T-helper 2 cell treated with Interferon-gamma antibody and Interleukin-4, amounts not matched to agents 5 μg/mL and 100 μg/mL, for 36 hours (primary cell): ENCODE measurements around the gene SHBG.
A peak's percentile ranks its signal among the peaks of the same experiment; 100 is the strongest.
"Not testable (repeated sequence)": the region's sequence is repeated elsewhere in the genome, so short reads cannot be mapped to it uniquely, and the experiment has no call there.

Source experiments
- DNase-seq: peaks from one replicate; pipeline ENCODE4 v3.0.0; 2021; ENCODE audit warnings: low spot score
- H3K27ac Mint-ChIP-seq: one replicate; pipeline ENCODE4 v1.8.0; 2021; ENCODE audit warnings: mild to moderate bottlenecking, mixed read lengths
- H3K27me3 Mint-ChIP-seq: one replicate; pipeline ENCODE4 v1.8.0; 2021; ENCODE audit warnings: low read depth, mixed read lengths
- H3K36me3 Mint-ChIP-seq: one replicate; pipeline ENCODE4 v1.8.0; 2021; ENCODE audit warnings: low read depth, mixed read lengths
- H3K4me1 Mint-ChIP-seq: one replicate; pipeline ENCODE4 v1.8.0; 2021; ENCODE audit warnings: low read depth, mixed read lengths
- H3K4me3 Mint-ChIP-seq: one replicate; pipeline ENCODE4 v1.8.0; 2022; ENCODE audit warnings: mild to moderate bottlenecking, moderate library complexity, mixed read lengths
- H3K9me3 Mint-ChIP-seq: one replicate; pipeline ENCODE4 v1.8.0; 2021; ENCODE audit warnings: mixed read lengths

Gene SHBG

DNA sequence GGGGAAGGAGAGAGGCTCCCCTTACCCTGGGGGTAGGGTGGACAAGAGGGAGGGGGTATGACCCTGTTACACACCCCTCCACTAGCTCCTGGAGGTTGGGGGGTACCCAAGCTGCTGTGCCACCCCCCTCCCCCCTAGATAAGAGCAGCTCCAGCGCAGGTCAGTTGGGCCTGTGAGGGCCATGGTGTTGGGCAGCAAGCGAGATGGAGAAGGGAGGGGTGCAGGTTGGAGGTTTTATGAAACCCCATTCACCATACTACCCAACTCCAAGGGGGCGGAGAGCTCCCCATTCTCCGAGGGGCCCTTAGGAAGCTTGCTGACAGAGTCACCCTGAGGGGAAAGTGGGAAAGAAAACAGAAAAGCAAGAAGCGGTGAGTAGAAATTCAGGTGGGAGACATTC lies 38.3 kb upstream of the SHBG start:
- H3K36me3 Mint-ChIP-seq = peaks cover 44% of the 10 kb centered on the region
- H3K4me3 Mint-ChIP-seq = no peak overlapping the region
- no peaks in the 10 kb centered on the region for H3K27me3 Mint-ChIP-seq
- no peak for DNase-seq
- no peak overlapping the region for H3K27ac Mint-ChIP-seq
- peaks cover 2% of the 10 kb centered on the region for H3K4me1 Mint-ChIP-seq
- H3K9me3 Mint-ChIP-seq = no peaks in the 10 kb centered on the region

DNA sequence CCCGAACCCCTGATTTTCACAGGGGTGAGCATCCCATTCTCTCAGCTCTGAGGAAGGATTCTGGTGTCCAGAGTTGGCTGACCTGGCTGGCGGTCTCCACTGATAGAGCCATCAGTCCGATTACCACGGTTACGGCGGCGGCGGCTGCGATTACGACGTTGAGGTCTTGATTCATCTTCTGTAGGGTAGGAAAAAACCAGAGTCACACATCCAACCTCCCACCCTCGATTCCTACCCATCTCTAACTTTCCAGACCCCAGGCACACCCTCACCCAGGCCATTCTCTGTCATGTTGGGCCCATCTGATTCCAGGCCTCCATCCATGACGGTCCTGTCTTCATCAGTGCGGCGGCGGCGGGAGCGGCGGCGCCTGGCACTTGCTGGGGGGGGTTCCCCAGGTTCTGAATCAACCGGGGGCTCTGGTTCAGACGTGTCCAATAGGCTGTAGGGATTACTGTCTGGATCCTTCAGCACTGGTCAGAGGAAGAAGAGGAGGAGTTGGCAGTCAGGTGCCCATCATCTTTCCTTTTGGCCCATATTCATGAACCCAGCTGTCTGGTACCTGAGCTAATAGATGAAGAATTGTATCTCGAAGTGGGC lies 37.4 kb upstream of the SHBG start:
- Mint-ChIP-seq H3K27me3 (no peaks in the 10 kb centered on the region), H3K27ac (no peak overlapping the region), H3K4me1 (peaks cover 2% of the 10 kb centered on the region), H3K36me3 (peaks cover 43% of the 10 kb centered on the region), H3K9me3 (no peaks in the 10 kb centered on the region), H3K4me3 (no peak overlapping the region)
- no peak for DNase-seq

- no peaks in the 10 kb centered on the region for H3K9me3 Mint-ChIP-seq
- no peaks in the 10 kb centered on the region for H3K27me3 Mint-ChIP-seq
- no peak overlapping the region for H3K4me3 Mint-ChIP-seq
- H3K27ac Mint-ChIP-seq = no peak overlapping the region
- H3K4me1 Mint-ChIP-seq = peaks cover 2% of the 10 kb centered on the region
- H3K36me3 Mint-ChIP-seq = peaks cover 41% of the 10 kb centered on the region
- no peak for DNase-seq
Measured at GRCh38 chr17:7593296-7593695, 36.6 kb upstream of the SHBG start.

GRCh38 chr17:7597561-7597960 lies 32.4 kb upstream of the SHBG start:
- not testable (repeated sequence) for H3K27me3 Mint-ChIP-seq, H3K4me1 Mint-ChIP-seq, H3K27ac Mint-ChIP-seq, DNase-seq, H3K4me3 Mint-ChIP-seq, H3K9me3 Mint-ChIP-seq
- H3K36me3 Mint-ChIP-seq = peaks cover 44% of the 10 kb centered on the region

DNA sequence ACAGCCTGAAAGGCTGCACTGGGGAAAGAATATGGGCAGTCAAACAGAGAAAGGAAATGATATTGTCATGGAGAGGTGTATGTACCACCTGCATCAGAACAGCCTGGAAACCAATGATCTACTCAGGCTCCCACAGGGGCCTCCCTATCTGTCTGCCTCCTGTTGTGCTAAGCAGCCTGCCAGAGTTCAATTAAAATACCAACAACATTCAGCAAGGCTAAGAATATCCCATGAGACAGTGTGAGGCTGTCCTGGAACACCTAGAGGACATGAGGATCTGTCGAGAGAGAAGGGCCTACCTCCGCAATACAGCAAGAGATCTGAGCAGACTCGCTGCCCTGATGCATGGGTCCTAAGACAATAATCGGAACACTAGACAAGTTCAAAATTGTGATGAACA lies 23.7 kb upstream of the SHBG start:
- H3K4me1 Mint-ChIP-seq = peaks cover 14% of the 10 kb centered on the region
- H3K27ac Mint-ChIP-seq = peak overlapping the region; percentile 45
- H3K9me3 Mint-ChIP-seq = no peaks in the 10 kb centered on the region
- H3K27me3 Mint-ChIP-seq = no peaks in the 10 kb centered on the region
- no peak overlapping the region for H3K4me3 Mint-ChIP-seq
- H3K36me3 Mint-ChIP-seq = peaks cover 31% of the 10 kb centered on the region
- DNase-seq = no peak

GRCh38 chr17:7610641-7611040 lies 19.3 kb upstream of the SHBG start:
- H3K4me1 Mint-ChIP-seq = peaks cover 35% of the 10 kb centered on the region
- no peaks in the 10 kb centered on the region for H3K27me3 Mint-ChIP-seq
- peaks cover 14% of the 10 kb centered on the region for H3K36me3 Mint-ChIP-seq
- no peak overlapping the region for H3K4me3 Mint-ChIP-seq
- DNase-seq = no peak
- no peaks in the 10 kb centered on the region for H3K9me3 Mint-ChIP-seq
- no peak overlapping the region for H3K27ac Mint-ChIP-seq

GRCh38 chr17:7611635-7612293 lies 18.2 kb upstream of the SHBG start:
- Mint-ChIP-seq H3K9me3 (no peaks in the 10 kb centered on the region), H3K27ac (peak overlapping the region; percentile 51), H3K4me1 (peaks cover 29% of the 10 kb centered on the region), H3K27me3 (no peaks in the 10 kb centered on the region), H3K36me3 (peaks cover 9% of the 10 kb centered on the region), H3K4me3 (peak overlapping the region; percentile 44)
- no peak for DNase-seq

- DNase-seq = no peak
- Mint-ChIP-seq H3K4me3 (peak overlapping the region; percentile 44), H3K27me3 (no peaks in the 10 kb centered on the region), H3K9me3 (no peaks in the 10 kb centered on the region), H3K36me3 (peaks cover 9% of the 10 kb centered on the region), H3K27ac (peak overlapping the region; percentile 32), H3K4me1 (peaks cover 29% of the 10 kb centered on the region)
Measured at GRCh38 chr17:7612294-7612640, 17.7 kb upstream of the SHBG start.

- Mint-ChIP-seq H3K4me3 (peak overlapping the region; percentile 97), H3K36me3 (peaks cover 9% of the 10 kb centered on the region), H3K4me1 (peaks cover 27% of the 10 kb centered on the region), H3K9me3 (no peaks in the 10 kb centered on the region), H3K27me3 (no peaks in the 10 kb centered on the region), H3K27ac (peak overlapping the region; percentile 91)
- no peak for DNase-seq
Measured at GRCh38 chr17:7613769-7614424, 16.0 kb upstream of the SHBG start.

DNA sequence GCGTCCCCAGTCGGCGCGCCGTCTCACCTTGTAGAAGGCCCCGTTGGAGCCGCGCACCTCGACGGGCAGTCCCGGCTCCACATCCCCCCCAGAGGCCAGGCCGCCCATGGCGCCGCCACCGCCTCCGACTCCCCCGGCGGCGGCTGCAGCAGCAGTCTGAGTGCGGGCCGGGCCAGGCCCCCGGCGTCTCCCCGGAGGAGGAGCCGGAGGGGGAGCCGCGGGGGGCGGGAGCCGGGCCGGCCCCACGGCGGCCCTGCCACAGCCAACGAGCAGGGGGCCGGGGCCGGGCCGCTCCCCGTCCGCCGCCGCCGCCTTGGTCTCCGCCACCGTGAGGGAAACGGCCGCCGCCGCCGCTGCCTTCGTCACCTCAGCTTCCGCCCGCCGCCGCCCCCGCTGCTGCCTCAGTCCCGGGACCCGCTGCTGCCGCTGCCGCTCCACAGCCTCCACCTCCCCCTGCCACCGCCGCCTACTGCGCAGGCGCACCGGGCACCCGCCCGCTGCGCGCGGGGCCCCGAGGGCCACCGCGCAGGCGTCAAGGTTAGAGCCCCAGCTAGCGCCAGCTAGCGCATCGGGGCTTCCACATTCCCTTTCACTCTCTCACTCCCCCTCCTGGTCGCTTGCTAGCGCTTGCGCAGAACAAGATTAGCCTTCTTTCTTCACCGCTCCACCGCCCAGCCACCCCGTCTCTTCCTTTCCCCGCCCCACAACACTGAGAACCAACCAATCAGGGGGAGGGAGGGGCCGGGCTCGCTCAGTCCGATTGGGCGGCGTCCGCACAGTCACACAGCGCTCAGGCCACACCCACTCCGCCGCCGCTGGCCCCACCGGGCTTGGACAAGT lies 15.3 kb upstream of the SHBG start, which contains the start of gene FXR2:
Gene FXR2 (minus strand): TSS at position 473 of the 840 bp plus-strand sequence. CDS start 365 bp downstream, at position 108.
- peak within 1 kb of the TSS; percentile 91 for H3K27ac Mint-ChIP-seq
- peak; percentile 98 for DNase-seq
- peaks cover 24% of the 10 kb centered on the region for H3K4me1 Mint-ChIP-seq
- peaks cover 9% of the 10 kb centered on the region for H3K36me3 Mint-ChIP-seq
- H3K9me3 Mint-ChIP-seq = no peaks in the 10 kb centered on the region
- H3K27me3 Mint-ChIP-seq = no peaks in the 10 kb centered on the region
- peak within 1 kb of the TSS; percentile 97 for H3K4me3 Mint-ChIP-seq

DNA sequence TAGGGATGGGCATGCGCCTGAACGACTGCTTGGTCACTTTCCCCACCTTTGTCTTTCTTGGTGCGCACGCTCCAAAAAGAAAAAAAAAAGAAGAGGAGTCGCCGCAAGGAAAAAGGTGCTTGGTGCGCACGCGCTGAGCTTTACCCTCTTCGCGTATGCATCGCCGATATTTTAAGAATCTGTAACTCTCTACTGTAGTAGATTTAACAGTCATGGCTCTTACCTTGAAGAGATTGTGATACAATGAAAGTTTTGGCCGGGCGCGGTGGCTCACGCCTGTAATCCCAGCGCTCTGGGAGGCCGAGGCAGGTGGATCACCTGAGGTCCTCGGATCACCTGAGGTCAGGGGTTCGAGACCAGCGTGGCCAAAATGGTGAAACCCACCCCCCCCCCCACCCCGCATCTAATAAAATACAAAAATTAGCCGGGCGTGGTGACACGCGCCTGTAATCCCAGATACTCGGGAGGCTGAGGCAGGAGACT lies 14.6 kb upstream of the SHBG start:
- no peak for DNase-seq
- peaks cover 22% of the 10 kb centered on the region for H3K4me1 Mint-ChIP-seq
- peak overlapping the region; percentile 91 for H3K27ac Mint-ChIP-seq
- peak overlapping the region; percentile 78 for H3K4me3 Mint-ChIP-seq
- H3K27me3 Mint-ChIP-seq = no peaks in the 10 kb centered on the region
- H3K9me3 Mint-ChIP-seq = no peaks in the 10 kb centered on the region
- peaks cover 9% of the 10 kb centered on the region for H3K36me3 Mint-ChIP-seq

DNA sequence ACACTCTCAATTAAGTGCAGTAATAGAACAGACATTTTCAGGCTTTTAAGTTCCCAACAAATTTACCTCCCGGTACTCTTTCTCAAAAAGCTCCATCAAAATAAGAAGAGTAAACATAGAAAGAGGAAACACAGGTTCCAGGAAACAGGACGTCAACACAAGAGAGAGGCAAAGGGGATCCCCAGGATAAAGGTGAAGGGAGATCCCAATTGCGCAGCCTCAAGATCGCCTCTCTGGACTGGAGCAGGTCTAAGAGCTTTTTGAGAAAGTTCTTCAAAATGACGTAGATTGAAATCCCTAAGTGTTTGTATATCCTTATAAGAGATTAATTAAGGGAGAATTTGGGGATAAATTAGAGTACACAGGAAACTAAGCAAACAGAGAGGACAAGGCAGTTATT lies 11.3 kb upstream of the SHBG start:
- H3K27me3 Mint-ChIP-seq = no peaks in the 10 kb centered on the region
- H3K4me3 Mint-ChIP-seq = no peak overlapping the region
- peaks cover 2% of the 10 kb centered on the region for H3K36me3 Mint-ChIP-seq
- no peak overlapping the region for H3K27ac Mint-ChIP-seq
- no peak for DNase-seq
- no peaks in the 10 kb centered on the region for H3K9me3 Mint-ChIP-seq
- peaks cover 6% of the 10 kb centered on the region for H3K4me1 Mint-ChIP-seq

DNA sequence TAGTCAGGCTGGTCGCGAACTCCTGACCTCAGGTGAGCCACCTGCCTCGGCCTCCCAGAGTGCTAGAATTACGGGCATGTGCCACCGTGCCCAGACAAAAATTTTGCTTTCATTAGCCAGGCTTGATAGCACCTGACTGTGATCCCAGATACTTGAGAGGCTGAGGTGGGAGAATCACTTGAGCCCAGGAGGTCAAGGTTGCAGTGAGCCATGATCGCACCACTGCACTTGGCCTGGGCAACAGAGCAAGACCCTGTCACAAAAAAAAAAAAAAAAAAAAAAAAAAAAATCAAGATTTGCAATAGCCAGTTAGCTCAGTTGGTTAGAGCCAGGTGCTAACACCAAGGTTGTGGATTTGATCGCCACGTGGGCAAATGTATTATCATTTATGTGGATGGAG lies 9.1 kb upstream of the SHBG start:
- Mint-ChIP-seq H3K4me3 (no peak overlapping the region), H3K4me1 (no peaks in the 10 kb centered on the region), H3K27me3 (no peaks in the 10 kb centered on the region), H3K27ac (no peak overlapping the region), H3K36me3 (no peaks in the 10 kb centered on the region), H3K9me3 (no peaks in the 10 kb centered on the region)
- no peak for DNase-seq

DNA sequence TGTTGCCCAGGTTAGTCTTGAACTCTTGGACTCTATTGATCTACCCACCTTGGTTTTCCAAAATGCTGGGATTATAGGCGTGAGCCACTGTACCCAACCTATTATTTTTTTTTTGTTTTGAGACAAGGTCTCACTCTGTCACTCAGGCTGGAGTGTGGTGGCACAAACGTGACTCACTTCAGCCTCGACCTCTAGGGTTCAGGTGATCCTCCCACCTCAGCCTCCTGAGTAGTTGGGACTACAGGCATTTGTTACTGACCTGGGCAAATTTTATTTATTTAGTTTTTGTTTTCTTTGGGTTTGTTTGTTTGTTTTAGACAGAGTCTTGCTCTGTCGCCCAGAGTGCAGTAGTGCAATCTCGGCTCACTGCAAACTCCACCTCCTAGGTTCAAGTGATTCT lies 6.3 kb upstream of the SHBG start:
- H3K4me3 Mint-ChIP-seq = no peak overlapping the region
- H3K36me3 Mint-ChIP-seq = peaks cover 2% of the 10 kb centered on the region
- no peaks in the 10 kb centered on the region for H3K9me3 Mint-ChIP-seq
- DNase-seq = no peak
- H3K27me3 Mint-ChIP-seq = no peaks in the 10 kb centered on the region
- no peak overlapping the region for H3K27ac Mint-ChIP-seq
- H3K4me1 Mint-ChIP-seq = peaks cover 7% of the 10 kb centered on the region
